H54 (cell line): Measurements from ENCODE around the gene TMED4.
"Not testable (repeated sequence)": the region's sequence is repeated elsewhere in the genome, so short reads cannot be mapped to it uniquely, and the experiment has no call there.

Experiments used
- DNase-seq: peaks from one replicate; pipeline ENCODE4 v3.0.0; 2011; ENCODE audit warnings: low spot score, mixed read lengths; ENCODE audit not compliant: insufficient read length
- FAIRE-seq: peaks from 3 replicates; lab custom pipeline; 2011; peaks lifted over from hg19 to GRCh38; lab: Jason Lieb, UNC
- POLR2A ChIP-seq: IDR thresholded peaks from 2 replicates; pipeline ENCODE4 v1.6.1; 2011; ENCODE audit warnings: low read depth, mild to moderate bottlenecking, low read length

TMED4 gene

GRCh38 chr7:44617225-44617890, 35.3 kb upstream of the TMED4 start:
- no peak for TF ChIP-seq POLR2A
- DNase-seq (peak; percentile 55), FAIRE-seq (peak; percentile 67)

GRCh38 chr7:44616545-44616944, 34.5 kb upstream of the TMED4 start:
- TF ChIP-seq POLR2A = no peak
- FAIRE-seq (no peak), DNase-seq (no peak)

- DNase-seq = no peak
- FAIRE-seq = no peak
- no peak for TF ChIP-seq POLR2A
Observed at GRCh38 chr7:44615793-44616192, 33.8 kb upstream of the TMED4 start.

- DNase-seq (peak; percentile 70), FAIRE-seq (peak; percentile 88)
- TF ChIP-seq POLR2A = no peak
Observed at GRCh38 chr7:44615149-44615611, 33.1 kb upstream of the TMED4 start.

- no peak for TF ChIP-seq POLR2A
- no peak for FAIRE-seq
- DNase-seq = no peak
Observed at GRCh38 chr7:44609829-44610228, 27.8 kb upstream of the TMED4 start.

- DNase-seq (no peak), FAIRE-seq (no peak)
- no peak for TF ChIP-seq POLR2A
Observed at GRCh38 chr7:44608916-44609648, 27.1 kb upstream of the TMED4 start.

- DNase-seq (no peak), FAIRE-seq (no peak)
- no peak for TF ChIP-seq POLR2A
Observed at GRCh38 chr7:44607141-44608068, 25.4 kb upstream of the TMED4 start.

- peak; percentile 97 for TF ChIP-seq POLR2A
- peak; percentile 75 for FAIRE-seq
- peak; percentile 99 for DNase-seq
Observed at GRCh38 chr7:44606341-44607140, 24.5 kb upstream of the TMED4 start, which contains the start of gene OGDH. OGDH (plus strand) TSS chr7:44606627; CDS start chr7:44624344, 17,717 bp downstream.

GRCh38 chr7:44604941-44605340, 22.9 kb upstream of the TMED4 start:
- no peak for TF ChIP-seq POLR2A
- FAIRE-seq = no peak
- no peak for DNase-seq

GRCh38 chr7:44603193-44603592, 21.2 kb upstream of the TMED4 start:
- FAIRE-seq (no peak), DNase-seq (no peak)
- TF ChIP-seq POLR2A = no peak

- TF ChIP-seq POLR2A = no peak
- FAIRE-seq = no peak
- DNase-seq = no peak
Observed at GRCh38 chr7:44602576-44602910, 20.5 kb upstream of the TMED4 start.

- no peak for DNase-seq
- FAIRE-seq = no peak
- TF ChIP-seq POLR2A = no peak
Observed at GRCh38 chr7:44599222-44599621, 17.2 kb upstream of the TMED4 start.

- DNase-seq, FAIRE-seq: not testable (repeated sequence)
Observed at GRCh38 chr7:44597181-44597580, 15.2 kb upstream of the TMED4 start.
